Breast epithelium (tissue), 4 donors: ENCODE measurements around the gene SRSF4. TPM values are rescaled to one million over a fixed set of nuclear protein-coding genes. Genes with fewer than 3 reads are reported as not detected.

Experiments used
- DNase-seq, 2 donors: peaks; one replicate each; pipeline ENCODE4 v3.0.0-alpha.2; 2019; ENCODE audit warnings: low spot score in 2 of 2
- H3K27ac ChIP-seq, 2 donors: fragments of 200-600 bp; sonication (generic) in 1 of 2; one replicate each; pipeline ENCODE4 v1.5.1; 2016 to 2019; ENCODE audit warnings: mild to moderate bottlenecking in 1 of 2
- H3K27me3 ChIP-seq, 2 donors: fragments of 200-600 bp; sonication (generic) in 1 of 2; one replicate each; pipeline versions ENCODE4 v1.5.1 to v1.6.0; 2017 to 2019; ENCODE audit warnings: control low read depth in 1 of 2, mild to moderate bottlenecking in 1 of 2
- H3K36me3 ChIP-seq: fragments of 200-600 bp; one replicate; pipeline ENCODE4 v1.5.1; 2019
- H3K4me1 ChIP-seq, 2 donors: fragments of 200-600 bp; sonication (generic); one replicate each; pipeline ENCODE4 v1.5.1; 2016 to 2019; ENCODE audit warnings: control low read depth in 1 of 2
- H3K4me3 ChIP-seq, 3 donors: fragments of 200-600 bp; sonication (generic); 1 replicate in 2 of 3; 2 replicates in 1 of 3; pipeline ENCODE4 v1.5.1; 2016 to 2019; ENCODE audit warnings: mild to moderate bottlenecking in 3 of 3, moderate library complexity in 2 of 3
- H3K9me3 ChIP-seq, 2 donors: fragments of 200-600 bp; sonication (generic) in 1 of 2; one replicate each; pipeline ENCODE4 v1.5.1; 2016 to 2019; ENCODE audit warnings: control low read depth in 1 of 2
- CTCF ChIP-seq, 3 donors: fragments of 450-650 bp; IDR thresholded peaks; one replicate each; pipeline ENCODE4 v1.5.1; 2016 to 2017; ENCODE audit warnings: antibody characterized with exemption in 3 of 3, mild to moderate bottlenecking in 3 of 3, moderate library complexity in 3 of 3
- POLR2A ChIP-seq: fragments of 450-650 bp; IDR thresholded peaks from one replicate; pipeline ENCODE4 v1.6.1; 2016; ENCODE audit warnings: antibody characterized with exemption, mild to moderate bottlenecking, moderate library complexity
- POLR2AphosphoS5 ChIP-seq, 3 donors: sonication (generic); formaldehyde crosslinking; IDR thresholded peaks; one replicate each; pipeline ENCODE4 v1.6.1; 2017; ENCODE audit warnings: antibody characterized with exemption in 3 of 3
- intact Hi-C: fragments of 100-400 bp; cut with DNase I; formaldehyde crosslinking; loops from one replicate; pipeline ENCODE4 v1.15.1; 2023; ENCODE audit warnings: low total_unique reads
- total RNA-seq, 3 donors: library from RNA; depleted of rRNA; stranded (reverse); fragments of >200 nt; gene quantifications; one replicate each; pipeline ENCODE4 v1.1.0, GENCODE V29; 2016

The SRSF4 gene
- total RNA-seq, 3 donors from 2014 or later, result 79.7 to 86.2 (median 85.2) TPM

GRCh38 chr1:29124366-29125236 is 57.1 kb downstream of the SRSF4 start:
- intact Hi-C loops, result no loop called here
- Histone ChIP-seq H3K4me3 (peak overlapping the region; percentile 61 to 79 (median 68)), H3K27me3 (peaks cover 0 to 13% of the 10 kb centered on the region in 2 donors), H3K4me1 (peaks cover 0 to 6% of the 10 kb centered on the region in 2 donors), H3K27ac (peak overlapping the region; percentile 93 to 94), H3K36me3 (no peaks in the 10 kb centered on the region), H3K9me3 (no peaks in the 10 kb centered on the region)
- TF ChIP-seq CTCF (IDR thresholded peaks at IDR 0.05) (peak; percentile 87 to 95 (median 95)), POLR2A (peak; percentile 24), POLR2AphosphoS5 (IDR thresholded peaks at IDR 0.05) (peak; percentile 49 to 82 (median 79))
- peak; percentile 57 to 73 for DNase-seq

- Histone ChIP-seq H3K27me3 (peaks cover 0 to 13% of the 10 kb centered on the region in 2 donors), H3K4me3 (peak within 1 kb of the TSS; percentile 61 to 79 (median 68)), H3K9me3 (no peaks in the 10 kb centered on the region), H3K36me3 (no peaks in the 10 kb centered on the region), H3K27ac (peak within 1 kb of the TSS; percentile 93 to 94), H3K4me1 (peaks cover 0 to 6% of the 10 kb centered on the region in 2 donors)
- intact Hi-C loops, result no loop called here
- no peak for TF ChIP-seq POLR2A
- no peak for DNase-seq
Measured at GRCh38 chr1:29123887-29124365, 57.8 kb downstream of the SRSF4 start, which contains the start of gene TMEM200B. TMEM200B (minus strand) TSS chr1:29123903; CDS start chr1:29121828, 2,075 bp downstream.

- peaks cover 0 to 13% of the 10 kb centered on the region in 2 donors for H3K27me3 ChIP-seq
- peak overlapping the region; percentile 61 to 79 (median 68) for H3K4me3 ChIP-seq
- H3K9me3 ChIP-seq, result no peaks in the 10 kb centered on the region
- intact Hi-C loops, result no loop called here
- peak overlapping the region; percentile 93 to 94 for H3K27ac ChIP-seq
- no peak for DNase-seq
- no peaks in the 10 kb centered on the region for H3K36me3 ChIP-seq
- peaks cover 0 to 6% of the 10 kb centered on the region in 2 donors for H3K4me1 ChIP-seq
- TF ChIP-seq POLR2AphosphoS5 (IDR thresholded peaks at IDR 0.05) (peak in 1 of 3 donors; percentile 17), CTCF (IDR thresholded peaks at IDR 0.05) (no peak), POLR2A (no peak)
Measured at GRCh38 chr1:29123053-29123886, 58.4 kb downstream of the SRSF4 start.

GRCh38 chr1:29122682-29123052 is 59.0 kb downstream of the SRSF4 start:
- intact Hi-C loops, result no loop called here
- Histone ChIP-seq H3K4me3 (peak overlapping the region; percentile 61 to 79 (median 68)), H3K27me3 (peaks cover 0 to 13% of the 10 kb centered on the region in 2 donors), H3K36me3 (no peaks in the 10 kb centered on the region), H3K4me1 (peaks cover 0 to 6% of the 10 kb centered on the region in 2 donors), H3K9me3 (no peaks in the 10 kb centered on the region), H3K27ac (peak overlapping the region; percentile 93 to 94)
- DNase-seq, result peak in 1 of 2 donors; percentile 61
- TF ChIP-seq CTCF (IDR thresholded peaks at IDR 0.05), result no peak
- TF ChIP-seq POLR2AphosphoS5 (IDR thresholded peaks at IDR 0.05), result peak in 2 of 3 donors; percentile 53 to 67

GRCh38 chr1:29121936-29122681 is 59.6 kb downstream of the SRSF4 start:
- intact Hi-C loops, result no loop called here
- H3K27me3 ChIP-seq, result peaks cover 0 to 13% of the 10 kb centered on the region in 2 donors
- no peak for DNase-seq
- H3K36me3 ChIP-seq, result no peaks in the 10 kb centered on the region
- no peaks in the 10 kb centered on the region for H3K9me3 ChIP-seq
- H3K4me1 ChIP-seq, result peaks cover 0 to 6% of the 10 kb centered on the region in 2 donors
- H3K27ac ChIP-seq, result peak overlapping the region; percentile 93 to 94
- H3K4me3 ChIP-seq, result peak overlapping the region; percentile 61 to 79 (median 68)
- TF ChIP-seq CTCF (IDR thresholded peaks at IDR 0.05) (no peak), POLR2A (no peak), POLR2AphosphoS5 (IDR thresholded peaks at IDR 0.05) (no peak)
